Sciatic nerve (tissue), 2 donors: Measurements from ENCODE around the gene DOK7. TPM values are rescaled to one million over a fixed set of nuclear protein-coding genes. Genes with fewer than 3 reads are reported as not detected.
A peak's percentile ranks its signal among the peaks of the same experiment; 100 is the strongest.
"Not testable (repeated sequence)": the region's sequence is repeated elsewhere in the genome, so short reads cannot be mapped to it uniquely, and the experiment has no call there.

Experiments used
- ATAC-seq: fragments of 200-7000 bp; cut with Tn5 transposase; one replicate; pipeline ENCODE4 v1.9.1; 2020; ENCODE audit warnings: mild to moderate bottlenecking, moderate library complexity
- DNase-seq: peaks from one replicate; pipeline ENCODE4 v3.0.0-alpha.2; 2020; ENCODE audit warnings: low spot score
- intact Hi-C: fragments of 100-400 bp; cut with DNase I; formaldehyde crosslinking; loops from one replicate; pipeline ENCODE4 v1.14.2; 2022
- total RNA-seq: library from RNA; stranded (reverse); fragmentation: NEBNext Ultra II Directional; extraction: Animal tissue kit (Norgen Biotek cat#: 25700); gene quantifications from one replicate; pipeline ENCODE4 v1.2.1, GENCODE V29; 2021
- donor health status: DM: no; HTN: no; CAD: no.
- donor health status: DM: no; HTN: no; CAD: no.

The DOK7 gene
- total RNA-seq, 1 donor from 2014 or later = not detected

GRCh38 chr4:3523146-3523627 lies 60.1 kb downstream of the DOK7 start:
- peak; percentile 47 for DNase-seq
- intact Hi-C loops = no loop called here
- no peak for ATAC-seq

- DNase-seq (peak; percentile 60), ATAC-seq (no peak)
- intact Hi-C loops = no loop called here
Measured at GRCh38 chr4:3523628-3524221, 60.6 kb downstream of the DOK7 start.

DNA sequence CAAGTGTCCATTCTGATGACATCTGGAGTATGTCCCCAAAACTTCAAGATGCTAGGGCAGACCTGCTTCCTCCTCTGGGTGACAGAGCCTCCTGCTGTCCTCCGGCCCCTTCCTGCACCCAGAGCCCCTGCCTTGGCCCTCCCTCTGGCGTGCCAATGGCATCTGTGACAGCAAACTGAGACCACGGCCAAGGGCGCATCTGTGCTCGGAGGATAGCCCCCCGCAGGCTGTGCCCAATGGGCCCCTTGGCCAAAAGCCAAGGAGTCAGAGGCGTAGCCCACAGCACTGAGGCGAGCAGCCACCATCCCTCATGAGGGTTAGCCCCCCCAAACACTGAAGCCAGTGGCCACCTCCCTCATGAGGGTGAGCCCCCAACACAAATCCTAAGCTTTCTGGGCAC lies 61.2 kb downstream of the DOK7 start:
- intact Hi-C loops = no loop called here
- peak; percentile 47 for DNase-seq
- no peak for ATAC-seq

DNA sequence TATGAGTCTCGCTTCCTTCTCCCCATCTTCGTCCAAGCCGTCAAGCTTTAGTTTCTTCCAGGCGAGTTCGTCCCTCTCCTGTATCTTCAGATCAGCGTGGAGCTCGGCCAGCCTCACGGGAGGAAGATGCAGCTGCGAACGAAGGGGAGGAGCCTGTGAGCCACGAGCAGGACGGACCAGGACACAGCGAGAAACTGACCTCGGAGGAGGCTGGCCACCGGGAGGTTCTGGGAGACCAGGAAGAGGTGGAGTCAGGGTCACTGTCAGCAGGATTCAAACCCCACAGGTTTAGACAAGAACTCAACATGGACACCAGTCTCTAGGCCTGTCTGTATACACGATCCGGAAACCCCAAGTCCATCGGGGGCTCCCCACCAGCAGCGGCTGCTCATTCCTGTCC lies 61.8 kb downstream of the DOK7 start:
- ATAC-seq (no peak), DNase-seq (peak; percentile 61)
- intact Hi-C loops = no loop called here

GRCh38 chr4:3525532-3526430 lies 62.7 kb downstream of the DOK7 start:
- DNase-seq (no peak), ATAC-seq (no peak)
- intact Hi-C loops = no loop called here

GRCh38 chr4:3526456-3526855 lies 63.4 kb downstream of the DOK7 start:
- DNase-seq (no peak), ATAC-seq (no peak)

DNA sequence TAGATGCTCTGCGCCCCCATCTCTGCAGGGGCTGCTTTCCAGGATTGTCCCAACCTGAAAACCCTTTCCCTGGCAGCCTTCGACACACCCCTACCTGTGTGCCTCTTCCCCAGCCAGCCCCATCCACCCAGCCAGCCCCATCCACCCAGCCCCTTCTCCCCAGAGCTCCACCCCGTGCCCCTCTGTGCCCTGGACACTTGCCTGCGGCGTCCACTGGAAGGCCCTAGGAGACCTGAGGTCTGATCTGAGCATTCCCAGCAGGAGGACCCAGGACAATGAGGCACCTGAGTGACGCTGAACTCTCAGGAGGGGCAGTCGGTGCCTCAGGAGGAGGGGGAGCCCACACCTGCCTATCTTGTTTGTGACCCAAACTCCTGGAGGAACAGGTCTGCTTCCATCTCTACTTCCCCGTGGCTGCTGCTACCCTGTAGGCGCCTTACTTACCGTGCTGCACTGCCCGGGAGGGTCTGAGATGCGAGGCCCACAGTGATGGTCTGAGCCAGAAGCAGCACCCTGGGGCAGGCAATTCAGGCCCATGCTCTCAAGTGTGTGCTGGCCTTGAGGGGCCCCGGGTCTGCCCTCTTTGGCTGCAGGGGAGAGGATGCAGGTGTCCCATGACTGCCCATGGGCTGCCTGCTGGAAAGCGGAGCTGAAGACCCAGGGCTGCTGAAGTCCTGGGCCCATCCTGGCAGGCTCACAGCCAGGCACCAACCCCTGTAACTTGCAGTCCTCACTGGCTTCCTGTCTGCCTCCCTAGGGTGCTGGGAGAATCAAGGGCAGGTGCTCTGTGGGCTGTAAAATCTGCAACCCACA lies 64.2 kb downstream of the DOK7 start:
- DNase-seq (peak; percentile 45), ATAC-seq (no peak)
- intact Hi-C loops = no loop called here

More at GRCh38 chr4:3526456-3526855, 63.4 kb downstream of the DOK7 start:
- intact Hi-C loops = no loop called here

GRCh38 chr4:3527914-3528876 lies 65.1 kb downstream of the DOK7 start:
- ATAC-seq (no peak), DNase-seq (peak; percentile 54)
- intact Hi-C loops = no loop called here

DNA sequence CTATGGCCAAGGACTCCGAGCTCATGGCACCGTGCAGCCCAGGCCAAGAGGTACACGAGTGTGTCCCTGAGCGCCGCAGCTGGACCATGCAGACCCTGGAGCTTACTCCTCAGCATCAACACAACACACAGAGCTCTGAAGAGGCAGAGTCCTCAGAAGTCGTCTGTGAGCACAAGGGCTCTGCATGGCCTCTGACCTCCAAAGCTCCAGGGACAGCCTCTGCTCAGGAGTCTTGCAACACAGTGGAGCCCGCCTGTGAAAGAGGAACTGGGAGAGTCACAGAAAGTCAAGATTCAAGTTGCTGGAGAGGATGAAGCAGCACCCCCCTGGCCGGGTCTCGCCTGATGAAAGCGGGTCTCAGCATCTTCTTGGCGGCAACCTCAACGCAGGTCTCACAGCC lies 66.3 kb downstream of the DOK7 start:
- intact Hi-C loops = no loop called here
- ATAC-seq (no peak), DNase-seq (no peak)

- DNase-seq (no peak), ATAC-seq (no peak)
- intact Hi-C loops = no loop called here
Measured at GRCh38 chr4:3530051-3530450, 66.9 kb downstream of the DOK7 start.

DNA sequence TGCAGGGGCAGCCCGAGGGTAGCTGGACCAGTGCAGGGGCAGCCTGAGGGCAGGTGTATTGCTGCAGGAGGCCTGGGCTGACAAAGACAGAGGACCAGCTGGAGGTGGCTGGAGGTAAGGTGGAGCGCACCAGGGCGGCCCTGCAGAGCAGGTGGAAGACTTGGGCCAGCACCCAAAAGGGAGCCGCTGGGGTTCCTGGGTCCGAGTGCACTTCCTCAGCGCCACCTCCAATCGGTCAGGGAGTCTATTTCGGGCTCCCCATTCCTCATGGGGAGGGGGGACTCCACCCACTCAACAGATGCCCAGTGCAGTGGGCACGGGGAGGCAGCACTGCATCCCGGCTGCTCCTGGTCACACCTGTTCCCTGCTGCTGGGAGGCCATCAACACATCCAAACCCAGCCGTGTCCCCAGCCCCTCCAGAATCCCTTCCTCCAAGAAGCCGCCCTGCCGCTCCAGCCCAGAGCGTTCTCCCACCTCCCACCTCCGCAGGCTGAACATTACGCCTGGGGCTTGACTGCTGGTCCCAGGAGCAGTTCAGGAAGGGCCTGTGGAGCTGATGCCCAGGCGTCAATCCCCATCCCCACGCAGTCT lies 67.7 kb downstream of the DOK7 start:
- DNase-seq = no peak
- intact Hi-C loops = no loop called here
- no peak for ATAC-seq

DNA sequence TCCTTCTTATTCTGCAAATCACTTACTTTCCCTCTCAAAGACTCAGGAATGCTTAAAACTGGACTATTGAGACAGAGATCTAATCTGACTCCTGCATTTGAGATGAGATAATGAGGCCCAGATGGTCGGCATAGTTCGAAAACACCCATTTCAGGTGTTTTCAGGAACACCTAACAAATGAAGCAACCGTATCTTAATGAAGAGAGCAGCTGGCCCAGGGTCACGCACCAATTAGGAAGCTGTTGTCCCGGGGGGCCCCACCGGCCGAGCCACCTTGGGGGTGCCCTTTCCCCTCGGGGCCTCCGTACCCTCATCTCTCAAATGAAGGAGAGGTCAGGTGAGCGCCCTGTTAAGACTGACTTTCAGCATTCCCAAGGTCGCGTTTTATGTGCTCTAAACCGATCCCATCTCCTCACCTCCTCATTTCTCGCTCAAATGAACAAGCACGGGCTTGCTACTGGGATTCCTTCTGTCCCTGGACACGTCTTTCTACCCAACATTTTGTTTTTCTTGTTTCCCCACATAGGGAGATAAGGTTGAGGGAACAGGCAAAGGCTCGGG lies 68.3 kb downstream of the DOK7 start:
- ATAC-seq (no peak), DNase-seq (no peak)
- intact Hi-C loops = no loop called here

GRCh38 chr4:3531879-3532750 lies 69.0 kb downstream of the DOK7 start, which contains the start of gene LRPAP1:
TSS of gene LRPAP1 (minus strand) at chr4:3532422. CDS start at chr4:3532412, 10 bp downstream.
- DNase-seq (peak; percentile 96), ATAC-seq (peak; percentile 98)
- intact Hi-C loops = no loop called here

DNA sequence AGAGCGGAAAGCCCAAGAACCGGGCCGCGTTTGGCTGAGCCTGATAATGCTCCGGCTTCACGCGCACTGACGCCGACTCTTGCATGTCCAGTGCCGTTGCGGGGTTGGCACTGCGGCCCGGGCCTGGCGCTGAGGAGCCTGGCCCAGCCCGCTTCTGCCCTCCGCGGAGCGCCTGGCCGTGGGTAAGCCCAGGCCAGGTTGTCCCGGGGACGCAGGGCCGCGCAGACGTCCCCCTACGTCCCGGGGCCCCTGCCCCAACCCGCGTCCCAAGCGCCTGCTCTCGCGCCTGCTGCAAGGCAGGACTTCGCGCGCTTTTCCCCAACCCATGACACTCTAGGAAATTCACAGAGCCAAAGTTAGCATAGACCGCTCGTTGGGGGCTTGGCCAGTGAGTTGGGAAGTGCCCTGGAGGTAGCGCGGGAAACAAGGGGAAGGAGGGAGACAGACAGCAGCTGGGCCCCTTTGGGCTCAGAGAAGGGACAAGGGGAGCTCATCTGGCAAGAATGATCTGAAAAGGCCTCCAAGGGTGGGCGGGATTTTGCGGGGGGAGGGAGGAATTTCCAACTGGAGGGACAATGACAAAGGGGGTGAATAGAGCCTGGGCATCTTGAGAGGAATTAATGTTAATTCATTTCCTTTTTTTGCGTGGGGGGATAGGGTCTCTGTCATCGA lies 69.8 kb downstream of the DOK7 start:
- DNase-seq (no peak), ATAC-seq (peak; percentile 76)
- intact Hi-C loops = no loop called here

DNA sequence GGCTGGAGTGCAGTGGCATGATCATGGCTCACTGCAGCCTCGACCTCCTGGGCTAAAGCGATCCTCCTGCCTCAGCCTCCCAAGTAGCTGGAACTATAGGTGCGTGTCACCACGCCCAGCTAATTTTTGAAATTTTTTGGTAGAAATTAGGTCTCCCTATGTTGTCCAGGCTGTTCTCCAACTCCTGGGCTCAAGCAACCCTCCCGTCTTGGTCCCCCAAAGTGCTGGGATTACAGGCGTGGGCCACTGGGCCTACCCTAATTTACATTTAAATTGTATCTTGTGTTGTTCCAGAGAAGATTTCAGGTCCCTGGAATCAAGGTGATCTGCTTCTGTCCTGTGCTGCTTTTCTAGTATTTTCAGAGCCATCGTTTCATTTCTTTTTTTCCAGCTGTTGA lies 70.3 kb downstream of the DOK7 start:
- intact Hi-C loops = no loop called here
- ATAC-seq (no peak), DNase-seq (no peak)

DNA sequence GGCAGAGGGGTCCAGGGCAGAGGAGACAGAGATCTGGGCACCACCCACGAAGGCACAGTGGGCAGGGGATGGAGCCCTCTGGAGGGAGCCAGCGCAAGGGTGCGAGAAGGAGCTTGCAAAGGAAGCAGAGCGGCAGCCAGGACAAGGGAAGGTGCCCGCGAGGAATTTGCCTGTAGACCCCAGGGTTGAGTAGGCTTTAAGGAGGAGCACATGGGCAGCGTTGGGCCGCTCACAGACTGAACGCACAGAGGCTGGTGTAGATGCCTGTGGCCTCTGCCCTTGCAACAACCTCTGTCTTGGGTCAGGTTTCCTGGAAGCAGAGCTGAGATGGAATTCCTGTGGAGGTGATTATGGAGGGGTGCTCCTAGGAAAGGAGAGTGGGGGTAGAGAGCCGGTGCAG lies 72.7 kb downstream of the DOK7 start:
- intact Hi-C loops, ATAC-seq, DNase-seq: not testable (repeated sequence)
